Epithelial cell of prostate (primary cell): ENCODE results near the gene SLC9A5.

ENCODE experiments used
- DNase-seq: peaks from one replicate; pipeline ENCODE4 v3.0.0-alpha.2; 2011; ENCODE audit warnings: low read depth, low spot score
- H3K27ac ChIP-seq: fragments of 450-650 bp; 2 replicates; pipeline ENCODE4 v1.5.1; 2017; ENCODE audit warnings: mild to moderate bottlenecking

SLC9A5 gene

GRCh38 chr16:67237396-67238277, 11.1 kb upstream of the SLC9A5 start:
- H3K27ac ChIP-seq: no peak overlapping the region
- DNase-seq: no peak

- no peak overlapping the region for H3K27ac ChIP-seq
- DNase-seq: no peak
Measured at GRCh38 chr16:67238278-67238575, 10.6 kb upstream of the SLC9A5 start.

- no peak overlapping the region for H3K27ac ChIP-seq
- DNase-seq: no peak
Measured at GRCh38 chr16:67238806-67239470, 9.8 kb upstream of the SLC9A5 start.

GRCh38 chr16:67240506-67240905, 8.3 kb upstream of the SLC9A5 start:
- no peak for DNase-seq
- H3K27ac ChIP-seq: peak overlapping the region; percentile 95

- H3K27ac ChIP-seq: peak overlapping the region; percentile 95
- DNase-seq: no peak
Measured at GRCh38 chr16:67241008-67241900, 7.5 kb upstream of the SLC9A5 start.

- peak overlapping the region; percentile 95 for H3K27ac ChIP-seq
- DNase-seq: no peak
Measured at GRCh38 chr16:67242138-67242730, 6.5 kb upstream of the SLC9A5 start.

- DNase-seq: no peak
- peak overlapping the region; percentile 95 for H3K27ac ChIP-seq
Measured at GRCh38 chr16:67243481-67243880, 5.3 kb upstream of the SLC9A5 start.

- DNase-seq: no peak
Measured at GRCh38 chr16:67244387-67245185, 4.2 kb upstream of the SLC9A5 start.

GRCh38 chr16:67245186-67245585, 3.6 kb upstream of the SLC9A5 start:
- H3K27ac ChIP-seq: peak overlapping the region; percentile 95

More at GRCh38 chr16:67244387-67245185, 4.2 kb upstream of the SLC9A5 start:
- H3K27ac ChIP-seq: peak overlapping the region; percentile 95

GRCh38 chr16:67245674-67246080, 3.1 kb upstream of the SLC9A5 start:
- DNase-seq: no peak
- H3K27ac ChIP-seq: peak overlapping the region; percentile 95

More at GRCh38 chr16:67245186-67245585, 3.6 kb upstream of the SLC9A5 start:
- no peak for DNase-seq

GRCh38 chr16:67246081-67246755, 2.6 kb upstream of the SLC9A5 start:
- H3K27ac ChIP-seq: peak overlapping the region; percentile 95
- no peak for DNase-seq

- peak overlapping the region; percentile 95 for H3K27ac ChIP-seq
- no peak for DNase-seq
Measured at GRCh38 chr16:67246756-67247191, 2.0 kb upstream of the SLC9A5 start.

- H3K27ac ChIP-seq: peak within 1 kb of the TSS; percentile 95
- no peak for DNase-seq
Measured at GRCh38 chr16:67247192-67248072, 1.3 kb upstream of the SLC9A5 start, which contains the start of gene FHOD1. Gene FHOD1, minus strand, starts transcription at chr16:67247481. Its CDS starts 71 bp downstream, at chr16:67247410.

GRCh38 chr16:67248073-67248400, 742 bp upstream of the SLC9A5 start:
- H3K27ac ChIP-seq: no peak overlapping the region
- DNase-seq: no peak

GRCh38 chr16:67249178-67250044, 632 bp downstream of the SLC9A5 start:
- no peak overlapping the region for H3K27ac ChIP-seq

GRCh38 chr16:67250045-67250327, 1.2 kb downstream of the SLC9A5 start:
- H3K27ac ChIP-seq: no peak overlapping the region
- DNase-seq: no peak

More at GRCh38 chr16:67249178-67250044, 632 bp downstream of the SLC9A5 start:
- DNase-seq: no peak
